GM23248 (cell line): ENCODE results near the gene UQCRHL. TPM values are rescaled to one million over a fixed set of nuclear protein-coding genes. Genes with fewer than 3 reads are reported as not detected.
"Not testable (repeated sequence)": the region's sequence is repeated elsewhere in the genome, so short reads cannot be mapped to it uniquely, and the experiment has no call there.

ENCODE experiments used
- DNase-seq: peaks from one replicate; pipeline ENCODE4 v3.0.0-alpha.2; 2015
- H2AFZ ChIP-seq: fragments of 200-600 bp; sonication (generic); 2 replicates; pipeline ENCODE4 v1.6.1; 2016; ENCODE audit warnings: antibody characterized with exemption
- H3F3A ChIP-seq: fragments of 200-600 bp; sonication (generic); 2 replicates; pipeline ENCODE4 v1.6.1; 2016; ENCODE audit warnings: mild to moderate bottlenecking, antibody characterized with exemption, mixed run types; ENCODE audit not compliant: insufficient read depth
- H3K27ac ChIP-seq: fragments of 200-600 bp; sonication (generic); 2 replicates; pipeline ENCODE4 v1.5.1; 2016; ENCODE audit warnings: mild to moderate bottlenecking
- H3K27me3 ChIP-seq: fragments of 200-600 bp; sonication (generic); replicated peaks from 2 replicates; pipeline ENCODE4 v1.6.1; 2016; ENCODE audit warnings: mild to moderate bottlenecking; ENCODE audit not compliant: insufficient read depth
- H3K36me3 ChIP-seq: fragments of 200-600 bp; sonication (generic); 2 replicates; pipeline ENCODE4 v1.6.1; 2016; ENCODE audit warnings: low read depth, mild to moderate bottlenecking
- H3K4me1 ChIP-seq: fragments of 200-600 bp; sonication (generic); 2 replicates; pipeline ENCODE4 v1.6.1; 2016; ENCODE audit warnings: mild to moderate bottlenecking; ENCODE audit not compliant: insufficient read depth
- H3K4me2 ChIP-seq: fragments of 200-600 bp; sonication (generic); one replicate; pipeline ENCODE4 v1.6.1; 2016; ENCODE audit warnings: mild to moderate bottlenecking; ENCODE audit not compliant: unreplicated experiment
- H3K4me3 ChIP-seq: fragments of 200-600 bp; sonication (generic); 2 replicates; pipeline ENCODE4 v1.5.1; 2016; ENCODE audit warnings: mild to moderate bottlenecking
- H3K79me2 ChIP-seq: fragments of 200-600 bp; sonication (generic); 2 replicates; pipeline ENCODE4 v1.6.1; 2016; ENCODE audit warnings: mild to moderate bottlenecking; ENCODE audit not compliant: insufficient read depth
- H3K9ac ChIP-seq: fragments of 200-600 bp; sonication (generic); 2 replicates; pipeline ENCODE4 v1.6.1; 2016; ENCODE audit warnings: mild to moderate bottlenecking
- H3K9me2 ChIP-seq: fragments of 200-600 bp; sonication (generic); 2 replicates; pipeline ENCODE4 v1.6.1; 2016; ENCODE audit warnings: mixed run types, mild to moderate bottlenecking, moderate library complexity; ENCODE audit not compliant: insufficient read depth
- H3K9me3 ChIP-seq: fragments of 200-600 bp; sonication (generic); one replicate; pipeline ENCODE4 v1.6.1; 2017; ENCODE audit warnings: low read depth
- H4K20me1 ChIP-seq: fragments of 200-600 bp; sonication (generic); 2 replicates; pipeline ENCODE4 v1.6.0; 2016; ENCODE audit not compliant: insufficient read depth
- EZH2 ChIP-seq: fragments of 200-600 bp; sonication (generic); IDR thresholded peaks from 2 replicates; pipeline ENCODE4 v1.6.1; 2018; ENCODE audit warnings: antibody characterized with exemption, mild to moderate bottlenecking; ENCODE audit not compliant: insufficient read depth, poor library complexity, severe bottlenecking
- EZH2phosphoT487 ChIP-seq: fragments of 200-600 bp; sonication (generic); IDR thresholded peaks from 2 replicates; pipeline ENCODE4 v1.6.1; 2018; ENCODE audit warnings: antibody characterized with exemption, moderate library complexity, mild to moderate bottlenecking, low read depth; ENCODE audit not compliant: insufficient read depth
- WGBS, 2 experiments: methylation state at CpG; one replicate each; pipeline ENCODE4 v1.1.6; 2015 to 2017; ENCODE audit warnings: low lambda C conversion rate in 2 of 2, low coverage in 1 of 2; ENCODE audit errors: missing lambda C conversion rate in 2 of 2; 5-methylcytosine and 5-hydroxymethylcytosine counted together
- in situ Hi-C: fragments of 300-500 bp; cut with MboI; formaldehyde crosslinking; loops from 2 replicates; pipeline ENCODE4 v1.15.0; 2020
- polyA plus RNA-seq: library from polyadenylated mRNA; unstranded; fragments of >200 nt; fragmentation: Nextera tagmentation; extraction: Ambion mirVana; gene quantifications from 2 replicates; pipeline ENCODE4 v1.2.1, GENCODE V29; 2016
- total RNA-seq: library from RNA; depleted of rRNA; stranded (reverse); fragments of >200 nt; shearing (Covaris generic); gene quantifications from 2 replicates; pipeline ENCODE4 v1.2.3, GENCODE V29; 2014

Gene UQCRHL
- total and polyA plus RNA-seq, 2 experiments from 2014 or later: 0.32 to 0.60 TPM

DNA sequence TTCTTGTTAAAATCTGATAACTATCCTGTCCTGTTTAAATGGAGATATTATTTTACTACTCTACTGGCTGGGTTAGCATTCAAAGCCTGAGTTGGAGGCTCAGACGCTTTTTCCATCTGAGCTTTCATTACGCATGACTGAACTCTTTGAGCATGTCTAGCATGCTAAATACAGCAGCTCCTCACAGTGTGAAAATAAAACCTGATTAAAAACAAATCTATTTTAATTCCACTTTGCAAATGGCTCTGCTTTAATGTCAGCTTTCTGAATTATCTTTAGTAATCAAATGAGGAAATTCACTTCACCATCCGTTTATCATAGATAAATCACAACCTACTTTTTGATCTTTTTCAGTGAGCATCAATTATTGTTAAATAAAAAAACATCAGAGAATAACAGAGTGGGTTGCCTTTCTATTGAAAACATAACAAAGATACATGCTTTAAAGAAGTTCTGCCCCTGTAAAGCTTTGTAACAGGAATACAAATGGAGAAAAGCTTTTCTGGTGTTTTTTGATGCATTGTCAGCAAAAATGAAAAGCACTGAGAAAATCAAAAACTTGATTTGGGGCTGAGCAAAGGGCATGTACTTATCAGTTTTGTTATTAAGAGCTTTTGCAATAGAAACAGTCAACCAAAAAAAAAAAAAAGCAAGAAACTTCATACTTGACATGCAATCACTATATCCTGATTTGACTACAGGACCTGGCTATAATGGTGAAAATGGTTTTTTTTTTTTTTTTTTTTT, 36.5 kb upstream of the UQCRHL start:
- 28 to 38% methylated on average over 3 of the region's 3 CpGs for WGBS, 2 experiments
- Histone ChIP-seq H3K9ac (0 out of 2 replicates have a peak overlapping the region, but pooled peaks have one; percentile 14), H3K4me1 (peaks cover 15% of the 10 kb centered on the region; the same call in 1 of the 2 replicates), H3K27ac (no peak overlapping the region), H3K9me3 (no peaks in the 10 kb centered on the region), H3K4me2 (no peak overlapping the region), H3K36me3 (no peaks in the 10 kb centered on the region), H3F3A (peaks cover 5% of the 10 kb centered on the region), H3K79me2 (peaks cover 39% of the 10 kb centered on the region), H3K27me3 (no peaks in the 10 kb centered on the region), H2AFZ (peak overlapping the region; percentile 58), H3K4me3 (0 out of 2 replicates have a peak overlapping the region, but pooled peaks have one; percentile 12), H4K20me1 (no peaks in the 10 kb centered on the region), H3K9me2 (no peaks in the 10 kb centered on the region)
- no peak for TF ChIP-seq EZH2phosphoT487
- no peak for TF ChIP-seq EZH2
- in situ Hi-C loops: no loop called here
- peak; percentile 23 for DNase-seq

DNA sequence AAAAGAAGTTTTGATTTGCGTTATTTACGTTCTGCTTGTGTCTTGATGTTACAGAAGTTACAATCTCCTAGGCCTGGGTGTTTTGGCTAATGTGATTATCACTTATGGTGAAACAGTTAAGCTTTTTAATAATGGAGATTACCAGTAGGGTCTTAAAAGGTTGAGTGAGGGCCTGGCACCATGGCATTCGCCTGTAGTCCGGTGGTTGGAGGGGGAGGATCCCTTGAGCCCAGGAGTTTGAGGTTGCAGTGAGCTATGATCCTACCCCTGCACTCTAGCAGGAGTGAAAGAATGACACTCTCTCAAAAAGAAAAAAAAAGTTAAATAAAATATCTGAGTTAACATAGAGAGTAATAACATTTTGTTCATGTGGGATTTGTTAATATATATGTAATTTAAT, 31.3 kb upstream of the UQCRHL start:
- WGBS, 2 experiments: 89 to 91% methylated on average over 4 of the region's 4 CpGs
- Histone ChIP-seq H3K79me2 (peaks cover 10% of the 10 kb centered on the region), H3F3A (peaks cover 13% of the 10 kb centered on the region), H3K9me2 (no peaks in the 10 kb centered on the region), H3K9ac (no peak overlapping the region), H3K4me2 (no peak overlapping the region), H2AFZ (no peak overlapping the region), H3K4me3 (no peak overlapping the region), H3K27ac (no peak overlapping the region), H3K36me3 (no peaks in the 10 kb centered on the region), H4K20me1 (no peaks in the 10 kb centered on the region), H3K9me3 (no peaks in the 10 kb centered on the region), H3K27me3 (no peaks in the 10 kb centered on the region), H3K4me1 (peaks cover 2% of the 10 kb centered on the region; the same call in 1 of the 2 replicates)
- DNase-seq: no peak
- in situ Hi-C loops: no loop called here
- TF ChIP-seq EZH2phosphoT487 (no peak), EZH2 (no peak)

DNA sequence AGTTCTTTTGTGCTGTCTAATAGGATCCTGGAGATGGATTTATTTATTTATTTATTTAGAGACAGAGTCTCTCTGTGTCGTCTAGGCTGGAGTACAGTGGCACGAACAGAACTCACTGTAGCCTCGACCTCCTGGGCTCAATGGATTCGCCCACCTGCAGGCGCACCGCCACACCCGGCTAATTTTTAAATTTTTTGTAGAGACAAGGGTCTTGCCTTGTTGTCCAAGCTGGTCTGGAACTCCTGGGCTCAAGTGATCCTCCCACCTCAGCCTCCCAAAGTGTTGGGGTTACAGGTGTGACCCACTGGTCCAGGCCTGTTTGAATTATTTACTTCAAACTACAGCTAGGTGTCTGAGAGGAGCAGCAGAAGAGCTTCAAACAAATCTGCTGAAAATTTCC, 30.5 kb upstream of the UQCRHL start:
- 88 to 91% methylated on average over 7 of the region's 7 CpGs for WGBS, 2 experiments
- Histone ChIP-seq H2AFZ (no peak overlapping the region), H3K4me2 (no peak overlapping the region), H3K27me3 (no peaks in the 10 kb centered on the region), H3K4me3 (no peak overlapping the region), H3K79me2 (peaks cover 12% of the 10 kb centered on the region), H3F3A (peaks cover 18% of the 10 kb centered on the region), H3K9me2 (no peaks in the 10 kb centered on the region), H3K27ac (no peak overlapping the region), H3K9ac (no peak overlapping the region), H4K20me1 (no peaks in the 10 kb centered on the region), H3K9me3 (no peaks in the 10 kb centered on the region), H3K36me3 (no peaks in the 10 kb centered on the region), H3K4me1 (peaks cover under 1% of the 10 kb centered on the region; the same call in 1 of the 2 replicates)
- in situ Hi-C loops: no loop called here
- TF ChIP-seq EZH2: no peak
- TF ChIP-seq EZH2phosphoT487: no peak
- no peak for DNase-seq

DNA sequence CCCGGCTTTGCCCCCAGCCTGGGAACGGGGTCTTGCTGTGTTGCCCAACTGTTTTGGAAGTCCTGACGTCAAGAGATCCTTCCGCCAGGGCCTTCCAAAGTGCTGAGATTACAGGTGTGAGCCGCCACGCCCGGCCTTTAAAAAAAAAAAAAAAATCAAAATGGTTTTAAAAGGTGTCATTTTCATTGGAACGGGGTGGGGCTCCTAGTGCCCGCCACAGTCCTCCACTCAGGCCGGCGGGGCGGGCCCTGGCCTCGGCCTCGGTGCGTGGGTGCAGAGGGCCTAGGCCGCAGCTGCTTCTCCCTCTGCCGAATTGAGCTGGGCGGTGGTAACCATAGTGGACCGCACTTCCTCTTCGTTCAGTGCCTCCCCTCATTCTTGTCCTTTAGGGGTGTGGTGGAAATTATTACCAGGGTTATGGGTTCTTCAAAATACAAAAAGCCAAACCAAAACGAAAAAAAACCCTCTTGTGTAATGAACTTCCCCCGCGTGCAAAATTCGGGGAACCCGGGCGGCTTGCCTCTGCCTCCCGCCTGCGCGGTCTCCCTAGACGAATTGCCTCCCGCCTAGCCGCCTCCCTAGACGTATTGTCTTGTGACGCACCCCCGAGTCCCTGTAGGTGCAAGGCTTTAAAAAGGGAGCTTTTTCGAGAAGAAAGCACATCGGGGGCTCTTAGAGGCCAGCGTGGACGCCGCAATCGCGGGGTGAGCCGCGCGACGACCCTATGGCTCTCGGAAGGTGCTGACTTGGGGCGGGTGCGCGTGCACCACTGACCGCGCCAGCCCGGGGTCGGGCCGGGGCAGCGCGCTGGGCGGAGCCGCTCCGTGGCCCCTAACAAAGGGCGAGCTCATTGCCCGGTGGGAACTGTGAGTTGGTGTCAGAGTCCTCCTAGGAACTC, 29.6 kb upstream of the UQCRHL start:
- Histone ChIP-seq H3K4me2 (peak overlapping the region; percentile 83), H3K4me3 (peak overlapping the region; percentile 79; the same call in 1 of the 2 replicates), H3K27me3 (no peaks in the 10 kb centered on the region), H3K9me3 (no peaks in the 10 kb centered on the region), H3K27ac (peak overlapping the region; percentile 96), H3F3A (peaks cover 24% of the 10 kb centered on the region), H3K9ac (no peak overlapping the region), H3K36me3 (no peaks in the 10 kb centered on the region), H3K9me2 (no peaks in the 10 kb centered on the region), H2AFZ (peak overlapping the region; percentile 85), H4K20me1 (no peaks in the 10 kb centered on the region), H3K79me2 (peaks cover 19% of the 10 kb centered on the region), H3K4me1 (peaks cover 8% of the 10 kb centered on the region)
- in situ Hi-C loops: no loop called here
- DNase-seq: no peak
- TF ChIP-seq EZH2 (no peak), EZH2phosphoT487 (no peak)
- 67 to 78% methylated on average over 48 to 62 of the region's 62 CpGs for WGBS, 2 experiments

DNA sequence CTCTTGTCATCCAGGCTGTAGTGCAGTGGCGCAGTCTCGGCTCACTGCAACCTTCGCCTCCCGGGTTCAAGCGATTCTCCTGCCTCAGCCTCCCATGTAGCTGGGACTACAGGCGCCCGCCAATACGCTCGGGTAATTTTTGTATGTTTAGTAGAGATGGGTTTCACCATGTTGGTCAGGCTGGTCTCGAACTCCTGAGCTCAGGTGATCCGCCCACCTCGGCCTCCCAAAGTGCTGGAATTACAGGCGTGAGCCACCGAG, 29.0 kb upstream of the UQCRHL start:
- peaks cover 24% of the 10 kb centered on the region for H3K79me2 ChIP-seq
- H3K36me3 ChIP-seq, H3K9me2 ChIP-seq, H3K4me1 ChIP-seq, H4K20me1 ChIP-seq, DNase-seq, H3K9me3 ChIP-seq, H3K27me3 ChIP-seq, in situ Hi-C loops: not testable (repeated sequence)
- H2AFZ ChIP-seq: peak overlapping the region; percentile 85
- peak overlapping the region; percentile 83 for H3K4me2 ChIP-seq
- 80 to 82% methylated on average over 14 of the region's 14 CpGs for WGBS, 2 experiments
- H3F3A ChIP-seq: peaks cover 24% of the 10 kb centered on the region
- H3K9ac ChIP-seq: peak overlapping the region; percentile 91
- H3K4me3 ChIP-seq: peak overlapping the region; percentile 79
- H3K27ac ChIP-seq: peak overlapping the region; percentile 96
